PFSK-1 (cell line): ENCODE results near the gene ESRRG.

Source experiments
- FOXP2 ChIP-seq: optimal IDR thresholded peaks from 2 replicates; pipeline ENCODE3; 2011; ENCODE audit warnings: borderline replicate concordance, control low read depth, inconsistent platforms; ENCODE audit not compliant: insufficient read depth; ENCODE audit errors: extremely low read length, extremely low read depth
- POLR2AphosphoS5 ChIP-seq: IDR thresholded peaks from 2 replicates; pipeline ENCODE4 v1.6.1; 2012; ENCODE audit warnings: low read depth, mild to moderate bottlenecking, control low read depth, low read length, moderate library complexity
- SIN3A ChIP-seq: IDR thresholded peaks from 2 replicates; pipeline ENCODE4 v1.6.1; 2012; ENCODE audit warnings: mild to moderate bottlenecking, low read length, moderate library complexity, borderline replicate concordance; ENCODE audit not compliant: insufficient read depth
- TAF1 ChIP-seq: IDR thresholded peaks from 2 replicates; pipeline ENCODE4 v1.6.1; 2012; ENCODE audit warnings: low read length, control low read depth, borderline replicate concordance; ENCODE audit not compliant: insufficient read depth

GRCh38 chr1:216614011-216614934 is 109.0 kb downstream of the ESRRG start:
- TF ChIP-seq SIN3A = no peak
- no peak for TF ChIP-seq TAF1
- TF ChIP-seq POLR2AphosphoS5 = no peak
- no peak for TF ChIP-seq FOXP2
